PFSK-1 (cell line): ENCODE results near the gene SLC29A2.
A peak's percentile ranks its signal among the peaks of the same experiment; 100 is the strongest.

Experiments used
- FOXP2 ChIP-seq: optimal IDR thresholded peaks from 2 replicates; pipeline ENCODE3; 2011; ENCODE audit warnings: borderline replicate concordance, control low read depth, inconsistent platforms; ENCODE audit not compliant: insufficient read depth; ENCODE audit errors: extremely low read length, extremely low read depth
- POLR2AphosphoS5 ChIP-seq: IDR thresholded peaks from 2 replicates; pipeline ENCODE4 v1.6.1; 2012; ENCODE audit warnings: low read depth, mild to moderate bottlenecking, control low read depth, low read length, moderate library complexity
- SIN3A ChIP-seq: IDR thresholded peaks from 2 replicates; pipeline ENCODE4 v1.6.1; 2012; ENCODE audit warnings: mild to moderate bottlenecking, low read length, moderate library complexity, borderline replicate concordance; ENCODE audit not compliant: insufficient read depth
- TAF1 ChIP-seq: IDR thresholded peaks from 2 replicates; pipeline ENCODE4 v1.6.1; 2012; ENCODE audit warnings: low read length, control low read depth, borderline replicate concordance; ENCODE audit not compliant: insufficient read depth
- TF ChIP-seq, protein P1 (sequence below), 2 experiments: IDR thresholded peaks; 2 replicates each; pipeline versions ENCODE4 v1.6.1 to v1.8.0; 2011 to 2012; ENCODE audit warnings: low read depth in 2 of 2, low read length in 2 of 2, control low read depth in 1 of 2, inconsistent platforms in 1 of 2, mild to moderate bottlenecking in 1 of 2, moderate library complexity in 1 of 2; ENCODE audit not compliant: insufficient read depth in 1 of 2

Gene SLC29A2

DNA sequence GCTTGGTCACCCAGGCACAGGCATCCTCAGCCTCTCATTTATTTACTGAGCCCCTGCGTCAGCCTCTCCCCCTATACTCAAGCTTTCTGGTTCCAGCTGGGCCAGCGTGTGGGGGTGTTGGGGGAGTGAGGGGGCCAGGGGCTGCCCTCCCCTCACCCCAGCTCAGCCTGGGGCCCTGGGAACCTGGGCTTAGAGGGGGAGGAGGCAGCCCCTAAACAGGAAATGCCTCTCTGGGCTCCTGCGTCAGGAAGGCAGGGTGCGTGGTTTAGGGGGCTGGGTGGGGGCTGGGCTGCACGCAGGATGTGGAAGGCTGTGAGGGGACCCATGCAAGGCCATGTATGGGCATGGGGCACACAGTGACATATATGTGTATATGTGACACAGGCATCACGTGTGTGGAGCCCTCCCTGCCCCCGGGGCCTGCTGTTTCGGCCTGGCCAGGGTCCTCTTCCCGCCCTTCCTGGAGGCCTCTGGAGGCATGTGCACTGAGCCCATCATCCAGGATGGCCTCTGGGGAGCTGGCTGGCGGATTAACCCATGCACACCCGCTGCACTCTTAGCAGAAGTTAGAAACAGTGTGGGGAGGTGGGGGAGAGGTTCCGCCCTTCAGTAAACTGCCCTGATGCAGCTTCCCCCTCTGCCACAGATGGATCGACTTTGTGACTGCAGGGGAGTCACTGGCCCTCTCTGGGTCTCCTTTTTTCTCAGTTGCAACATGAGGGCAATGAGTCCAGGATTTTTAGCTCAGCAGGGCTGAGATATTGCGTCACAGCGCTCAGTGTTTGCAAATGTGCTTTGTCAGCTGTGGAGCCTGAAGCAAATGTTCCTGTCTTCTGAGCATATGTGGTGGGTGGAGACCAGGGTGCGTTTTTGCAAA is 53.6 kb downstream of the SLC29A2 start:
- no peak for TF ChIP-seq SIN3A
- TF ChIP-seq TAF1: no peak
- no peak for TF ChIP-seq FOXP2
- no peak for TF ChIP-seq POLR2AphosphoS5
- TF ChIP-seq, protein P1, sequence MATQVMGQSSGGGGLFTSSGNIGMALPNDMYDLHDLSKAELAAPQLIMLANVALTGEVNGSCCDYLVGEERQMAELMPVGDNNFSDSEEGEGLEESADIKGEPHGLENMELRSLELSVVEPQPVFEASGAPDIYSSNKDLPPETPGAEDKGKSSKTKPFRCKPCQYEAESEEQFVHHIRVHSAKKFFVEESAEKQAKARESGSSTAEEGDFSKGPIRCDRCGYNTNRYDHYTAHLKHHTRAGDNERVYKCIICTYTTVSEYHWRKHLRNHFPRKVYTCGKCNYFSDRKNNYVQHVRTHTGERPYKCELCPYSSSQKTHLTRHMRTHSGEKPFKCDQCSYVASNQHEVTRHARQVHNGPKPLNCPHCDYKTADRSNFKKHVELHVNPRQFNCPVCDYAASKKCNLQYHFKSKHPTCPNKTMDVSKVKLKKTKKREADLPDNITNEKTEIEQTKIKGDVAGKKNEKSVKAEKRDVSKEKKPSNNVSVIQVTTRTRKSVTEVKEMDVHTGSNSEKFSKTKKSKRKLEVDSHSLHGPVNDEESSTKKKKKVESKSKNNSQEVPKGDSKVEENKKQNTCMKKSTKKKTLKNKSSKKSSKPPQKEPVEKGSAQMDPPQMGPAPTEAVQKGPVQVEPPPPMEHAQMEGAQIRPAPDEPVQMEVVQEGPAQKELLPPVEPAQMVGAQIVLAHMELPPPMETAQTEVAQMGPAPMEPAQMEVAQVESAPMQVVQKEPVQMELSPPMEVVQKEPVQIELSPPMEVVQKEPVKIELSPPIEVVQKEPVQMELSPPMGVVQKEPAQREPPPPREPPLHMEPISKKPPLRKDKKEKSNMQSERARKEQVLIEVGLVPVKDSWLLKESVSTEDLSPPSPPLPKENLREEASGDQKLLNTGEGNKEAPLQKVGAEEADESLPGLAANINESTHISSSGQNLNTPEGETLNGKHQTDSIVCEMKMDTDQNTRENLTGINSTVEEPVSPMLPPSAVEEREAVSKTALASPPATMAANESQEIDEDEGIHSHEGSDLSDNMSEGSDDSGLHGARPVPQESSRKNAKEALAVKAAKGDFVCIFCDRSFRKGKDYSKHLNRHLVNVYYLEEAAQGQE (IDR thresholded peaks at IDR 0.05; ENCODE audit: insufficient read depth in 1 of 2, low read depth in 2 of 2, low read length in 2 of 2): no peak

DNA sequence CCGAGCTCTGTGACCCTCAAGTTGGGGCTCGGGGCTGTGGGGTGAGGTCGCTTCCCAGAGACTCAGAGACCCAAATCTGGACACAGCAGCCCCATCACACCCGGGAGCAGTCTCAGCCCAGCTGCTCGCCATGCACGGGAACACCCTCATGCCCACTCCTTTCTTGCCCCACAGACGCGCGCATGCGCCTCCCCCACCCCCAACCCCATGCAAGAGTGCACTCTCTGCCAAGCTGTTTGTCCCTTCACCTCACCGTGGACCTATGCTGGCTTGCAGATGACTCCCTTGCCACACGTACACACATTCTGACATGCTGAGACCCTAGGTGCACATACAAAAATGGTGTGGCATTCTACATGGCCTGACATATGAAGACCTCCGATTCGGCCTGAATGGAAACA is 54.2 kb downstream of the SLC29A2 start:
- TF ChIP-seq TAF1: no peak
- no peak for TF ChIP-seq FOXP2
- no peak; the same call in 1 of the 2 replicates for TF ChIP-seq POLR2AphosphoS5
- TF ChIP-seq, protein P1 (IDR thresholded peaks at IDR 0.05; ENCODE audit: insufficient read depth in 1 of 2, low read depth in 2 of 2, low read length in 2 of 2): no peak
- no peak for TF ChIP-seq SIN3A

DNA sequence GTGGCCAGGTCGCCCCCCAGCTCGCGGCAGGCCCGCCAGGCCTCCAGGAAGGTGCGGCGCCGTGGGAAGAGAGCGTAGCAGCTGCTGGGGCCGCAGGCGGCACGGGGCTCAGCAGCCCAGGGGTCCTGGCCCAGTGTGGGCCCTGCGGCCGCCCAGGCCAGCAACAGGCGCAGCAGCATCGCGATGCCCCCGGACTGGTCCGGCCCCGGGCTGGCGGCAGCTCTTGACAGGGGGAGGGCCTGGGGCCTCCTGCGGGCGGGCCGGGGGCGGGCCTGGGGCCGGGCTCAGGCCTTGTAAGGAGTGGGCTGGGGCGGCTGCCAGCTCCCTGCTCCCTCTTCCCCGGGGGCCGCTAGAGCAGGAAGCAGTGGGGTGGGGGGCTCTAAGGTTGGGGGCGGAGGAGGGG is 54.7 kb downstream of the SLC29A2 start, which contains the start of gene CD248:
CD248 (minus strand) TSS at position 196 of the 403 bp plus-strand sequence; CDS start at position 179, 17 bp downstream.
- TF ChIP-seq SIN3A: no peak
- peak; percentile 67 for TF ChIP-seq POLR2AphosphoS5
- TF ChIP-seq, protein P1 (IDR thresholded peaks at IDR 0.05; ENCODE audit: insufficient read depth in 1 of 2, low read depth in 2 of 2, low read length in 2 of 2): no peak
- peak; percentile 40; the same call in 1 of the 2 replicates for TF ChIP-seq TAF1
- no peak for TF ChIP-seq FOXP2

DNA sequence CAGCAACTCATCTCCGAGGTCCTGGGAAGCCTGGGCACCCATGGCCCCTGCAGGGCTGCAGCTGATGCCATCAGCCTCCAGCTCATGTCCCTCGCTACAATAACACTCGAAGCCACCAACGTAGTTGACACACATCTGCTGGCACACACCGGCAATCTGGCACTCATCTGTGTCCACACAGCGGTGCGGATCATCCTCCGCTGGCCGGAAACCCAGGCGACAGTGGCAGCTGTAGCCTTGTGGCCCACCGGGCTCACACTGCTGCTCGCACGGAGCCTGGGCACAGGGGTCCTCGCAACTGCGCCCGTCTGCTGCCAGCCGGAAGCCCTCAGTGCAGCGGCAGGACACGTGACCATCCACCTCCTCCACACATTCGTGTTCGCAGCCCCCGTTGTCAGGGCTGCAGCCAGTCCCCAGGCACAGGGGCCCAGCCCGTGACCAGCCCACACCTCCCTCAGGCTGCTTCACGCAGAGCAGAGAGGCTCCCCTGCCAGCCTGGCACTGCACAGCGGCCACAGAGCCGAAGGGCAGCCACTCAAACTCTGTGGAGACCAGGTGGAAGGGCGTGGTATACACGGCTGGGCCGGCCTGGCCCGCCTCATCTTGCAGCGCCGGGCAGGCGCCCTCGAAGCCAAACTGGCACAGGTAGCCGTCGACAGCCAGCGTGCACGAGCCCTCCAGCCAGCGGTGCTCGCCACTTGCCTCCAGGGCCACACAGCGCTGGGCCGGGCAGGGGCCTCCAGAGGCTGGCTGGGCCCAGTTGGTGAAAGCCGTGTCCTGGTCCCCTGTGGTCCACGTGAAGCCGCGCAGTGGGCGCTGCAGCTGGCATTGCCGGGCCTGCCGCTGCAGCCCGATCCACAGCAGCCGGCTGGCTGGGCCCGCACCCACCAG is 55.4 kb downstream of the SLC29A2 start:
- no peak for TF ChIP-seq POLR2AphosphoS5
- no peak for TF ChIP-seq TAF1
- no peak for TF ChIP-seq SIN3A
- TF ChIP-seq FOXP2: no peak
- TF ChIP-seq, protein P1 (IDR thresholded peaks at IDR 0.05; ENCODE audit: insufficient read depth in 1 of 2, low read depth in 2 of 2, low read length in 2 of 2): no peak
